CD4-positive, alpha-beta T cell treated with Interleukin-21 for 1 hour (primary cell): ENCODE measurements around the gene METTL24.
"Not testable (repeated sequence)": the region's sequence is repeated elsewhere in the genome, so short reads cannot be mapped to it uniquely, and the experiment has no call there.

Experiments used
- DNase-seq: peaks from one replicate; pipeline ENCODE4 v3.0.0-alpha.2; 2020

Gene METTL24

DNA sequence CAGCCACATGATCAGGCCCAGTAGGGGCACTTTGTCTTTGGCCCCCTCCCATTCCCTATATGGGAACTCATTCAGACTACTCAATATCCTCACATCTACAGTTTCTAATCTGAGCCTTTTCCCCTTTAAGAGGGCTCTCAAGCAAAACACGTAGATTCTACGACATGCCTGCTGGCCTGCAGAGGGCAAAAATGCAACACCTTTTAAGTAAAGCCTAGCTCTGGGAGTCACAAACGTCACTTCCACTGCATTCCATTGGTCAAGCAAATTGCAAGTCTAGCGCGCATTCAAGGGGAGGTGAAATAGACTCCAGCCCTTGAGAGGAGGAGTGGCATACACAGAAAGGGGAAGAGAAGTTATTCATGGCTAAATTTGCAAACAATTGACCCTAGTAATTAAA, 107.3 kb downstream of the METTL24 start:
- DNase-seq, result no peak

DNA sequence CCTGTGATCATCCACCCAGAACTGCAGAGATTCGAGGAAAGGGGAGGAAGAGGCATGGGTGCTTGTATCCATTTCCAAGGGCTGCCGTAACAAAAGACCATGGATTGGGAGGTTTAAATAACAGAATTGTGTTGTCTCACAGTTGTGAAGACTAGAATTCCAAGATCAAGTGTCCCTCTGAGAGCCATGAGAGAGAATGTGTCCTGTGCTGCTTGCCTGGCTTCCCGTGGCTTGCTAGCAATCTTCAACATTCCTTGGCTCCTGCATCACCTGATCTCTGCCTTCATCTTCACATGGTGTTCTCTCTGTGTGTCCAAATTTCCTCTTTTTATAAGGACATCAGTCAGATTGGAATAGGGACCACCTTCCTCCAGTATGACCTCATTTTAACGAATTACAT, 108.1 kb downstream of the METTL24 start:
- DNase-seq, result no peak

- DNase-seq, result no peak
Observed at GRCh38 chr6:110246900-110247546, 111.1 kb downstream of the METTL24 start.

DNA sequence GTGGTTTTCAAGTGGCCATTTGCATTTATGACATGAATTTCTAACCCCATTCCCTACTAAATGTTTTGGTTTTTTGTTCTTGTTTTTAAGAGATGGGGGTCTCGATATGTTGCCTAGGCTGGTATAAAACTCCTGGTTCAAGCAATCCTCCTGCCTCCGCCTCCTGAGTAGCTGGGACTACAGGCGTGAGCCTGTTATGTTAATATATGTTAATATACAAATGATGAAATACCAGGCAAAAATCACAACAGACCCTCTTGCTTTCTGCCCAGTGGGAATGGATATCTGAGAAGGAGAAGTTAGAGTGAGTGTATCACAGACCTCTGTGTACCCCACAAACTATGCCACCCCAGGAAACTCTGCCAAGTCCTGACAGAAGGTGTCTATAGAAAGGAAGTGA, 111.8 kb downstream of the METTL24 start:
- DNase-seq, result no peak

DNA sequence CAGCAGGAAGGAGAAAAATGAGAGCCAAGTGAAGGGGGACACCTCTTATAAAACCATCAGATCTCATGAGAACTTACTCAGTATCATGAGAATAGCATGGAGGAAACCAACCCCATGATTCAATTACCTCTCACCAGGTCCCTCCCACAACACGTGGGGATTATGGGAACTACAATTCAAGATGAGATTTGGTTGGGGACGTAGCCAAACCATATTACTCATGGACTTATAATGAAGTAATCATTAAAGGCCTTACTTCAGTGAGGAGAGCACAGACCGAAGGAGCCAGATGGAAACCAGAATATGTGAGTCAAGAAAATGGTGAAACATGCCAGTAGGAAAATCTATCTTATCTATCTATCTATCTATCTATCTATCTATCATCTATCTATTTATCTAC, 113.5 kb downstream of the METTL24 start:
- DNase-seq, result not testable (repeated sequence)

- DNase-seq, result no peak
Observed at GRCh38 chr6:110239526-110240274, 118.4 kb downstream of the METTL24 start.

DNA sequence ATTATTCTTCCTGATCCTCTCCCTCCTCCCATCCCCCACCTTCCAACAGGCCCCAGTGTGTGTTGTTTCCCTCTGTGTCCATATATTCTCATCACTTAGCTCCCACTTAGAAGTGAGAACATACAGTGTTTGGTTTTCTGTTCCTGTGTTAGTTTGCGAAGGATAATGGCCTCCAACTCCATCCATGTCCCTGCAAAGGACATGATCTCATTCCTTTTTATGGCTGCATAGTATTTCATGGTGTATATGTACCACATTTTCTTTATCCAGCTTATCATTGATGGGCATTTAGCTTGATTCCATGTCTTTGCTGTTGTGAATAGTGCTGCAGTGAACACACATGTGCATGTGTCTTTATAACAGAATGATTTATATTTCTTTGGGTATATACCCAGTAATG, 122.1 kb downstream of the METTL24 start:
- DNase-seq, result not testable (repeated sequence)

- DNase-seq, result peak; percentile 20
Observed at GRCh38 chr6:110233770-110234374, 124.3 kb downstream of the METTL24 start.

- no peak for DNase-seq
Observed at GRCh38 chr6:110232450-110232849, 125.7 kb downstream of the METTL24 start.

GRCh38 chr6:110226261-110226660, 131.9 kb downstream of the METTL24 start:
- DNase-seq, result no peak

- DNase-seq, result no peak
Observed at GRCh38 chr6:110221738-110222137, 136.4 kb downstream of the METTL24 start.

DNA sequence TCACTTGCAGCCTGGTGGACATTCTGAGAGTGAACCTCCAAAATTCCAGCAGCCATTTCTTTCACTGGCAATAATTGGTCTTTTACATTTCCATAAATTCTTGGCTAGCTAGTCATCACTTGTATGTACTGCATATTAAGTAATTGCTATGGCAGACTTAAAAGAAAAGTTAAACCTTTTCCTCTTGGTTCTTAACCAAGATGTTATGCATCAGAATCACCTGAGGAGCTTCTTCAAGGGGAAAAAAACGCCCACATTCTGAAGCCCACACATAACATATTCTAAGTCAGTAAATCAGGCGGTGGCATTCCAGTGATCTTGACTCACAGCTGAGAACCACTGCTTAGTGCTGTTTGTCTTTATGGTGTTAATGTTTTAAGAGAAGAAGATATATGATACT, 140.9 kb downstream of the METTL24 start:
- no peak for DNase-seq

DNA sequence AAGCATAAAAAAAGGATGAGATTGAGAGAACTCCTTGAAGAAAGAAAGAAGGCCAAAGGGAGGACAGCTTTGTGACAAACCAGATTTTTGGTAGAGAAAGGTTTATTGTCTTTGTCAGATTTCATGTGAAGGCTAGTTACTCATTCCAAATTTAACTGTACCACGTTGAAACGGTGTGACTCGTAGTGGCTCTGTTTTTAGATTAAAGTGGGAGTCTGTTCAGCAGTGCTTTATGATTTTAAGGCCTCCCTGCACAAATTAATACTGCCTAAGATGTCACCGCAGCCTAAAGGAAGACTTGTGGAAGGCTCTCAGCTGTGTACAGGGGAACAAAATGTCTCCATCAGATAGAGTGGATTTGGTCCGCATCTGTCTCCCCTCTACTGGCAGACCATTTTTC, 142.0 kb downstream of the METTL24 start:
- DNase-seq, result no peak

DNA sequence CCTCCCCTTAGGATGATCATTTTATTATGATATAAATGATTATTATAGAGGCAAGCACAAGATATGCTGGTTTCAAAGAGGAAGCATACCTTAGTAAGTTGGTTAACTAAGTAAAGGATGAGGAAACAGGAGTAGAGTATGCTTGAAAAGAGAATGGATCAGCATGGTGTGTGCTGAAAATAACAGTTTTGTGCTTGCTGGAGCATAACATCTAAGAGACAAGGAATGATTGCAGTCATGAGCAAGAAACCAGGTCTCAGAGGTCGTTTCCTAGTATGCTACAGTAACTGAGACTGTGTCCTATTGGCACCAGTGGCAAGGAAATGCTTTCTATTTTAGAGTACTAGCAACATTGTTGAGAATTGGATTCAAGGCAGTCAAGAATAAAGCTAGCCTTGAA, 143.8 kb downstream of the METTL24 start:
- DNase-seq, result no peak

DNA sequence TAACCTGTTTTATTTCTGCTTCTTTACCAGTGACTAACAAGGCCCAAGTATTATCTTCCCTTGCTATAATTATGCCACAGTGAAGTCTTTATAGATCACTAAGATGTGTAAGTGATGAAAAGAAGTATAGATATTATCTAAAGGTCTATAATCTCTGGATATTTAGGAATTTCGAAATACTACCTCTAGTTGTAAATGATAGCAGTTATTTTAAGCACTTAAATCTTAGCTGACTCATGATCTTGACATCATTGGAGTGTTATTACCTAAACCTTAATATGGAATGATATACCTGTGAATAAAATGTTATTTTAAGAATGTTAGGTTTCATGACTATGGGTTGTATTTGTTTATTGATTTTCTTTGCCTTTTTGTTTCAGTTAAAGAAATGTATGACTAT, 146.4 kb downstream of the METTL24 start:
- no peak for DNase-seq

GRCh38 chr6:110207652-110208051, 150.5 kb downstream of the METTL24 start:
- DNase-seq, result no peak

DNA sequence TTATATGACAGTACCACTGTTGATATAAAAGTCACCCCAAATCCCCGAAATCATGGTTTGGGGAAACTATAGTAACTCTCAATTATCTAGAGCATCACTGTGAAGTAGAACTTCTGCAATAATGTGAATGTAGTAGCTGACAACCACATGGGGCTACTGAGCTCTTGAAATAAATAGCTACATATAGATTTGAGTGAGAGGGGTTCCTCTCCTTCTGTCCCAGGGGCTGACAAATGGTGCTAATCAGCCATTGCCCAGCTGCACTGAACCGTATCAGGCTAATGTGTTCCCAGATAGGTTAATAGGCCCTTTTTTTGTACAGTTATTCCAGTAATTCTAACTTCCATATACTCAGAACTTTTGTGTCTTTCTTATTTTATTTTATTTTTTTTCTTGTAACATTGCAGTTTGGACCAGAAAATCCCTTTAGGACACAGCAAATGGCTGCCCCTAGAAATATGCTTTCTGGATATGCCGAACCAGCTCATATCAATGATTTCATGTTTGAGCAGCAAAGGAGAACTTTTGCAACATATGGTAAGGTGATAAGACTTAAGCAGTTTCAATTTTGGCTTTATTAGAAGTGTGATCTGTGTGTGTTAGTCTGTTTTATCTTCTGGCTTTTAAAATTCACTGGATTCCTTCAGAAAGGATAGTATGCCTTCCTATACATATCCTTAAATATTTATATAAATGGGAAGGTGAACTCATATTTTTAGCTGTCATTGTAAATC, 156.8 kb downstream of the METTL24 start:
- no peak for DNase-seq

DNA sequence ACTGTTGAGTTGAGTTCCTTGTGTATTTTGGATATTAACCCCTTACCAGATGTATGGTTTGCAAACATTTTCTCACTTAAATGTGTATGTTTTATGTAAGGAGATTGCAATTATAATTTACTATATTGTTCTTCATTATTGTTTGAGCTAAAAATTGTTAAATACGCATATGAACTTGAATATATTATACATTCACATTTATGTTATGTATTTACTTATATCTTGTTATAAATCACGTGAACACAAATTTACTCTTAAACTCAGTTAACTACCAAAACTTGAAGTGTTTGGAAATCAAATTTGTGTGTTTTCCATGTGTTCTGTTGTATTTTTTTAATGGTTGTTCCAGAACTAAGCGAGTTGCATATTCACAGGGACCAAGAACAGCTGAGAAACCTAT, 159.6 kb downstream of the METTL24 start:
- DNase-seq, result no peak

- DNase-seq, result no peak
Observed at GRCh38 chr6:110196874-110197273, 161.3 kb downstream of the METTL24 start.

DNA sequence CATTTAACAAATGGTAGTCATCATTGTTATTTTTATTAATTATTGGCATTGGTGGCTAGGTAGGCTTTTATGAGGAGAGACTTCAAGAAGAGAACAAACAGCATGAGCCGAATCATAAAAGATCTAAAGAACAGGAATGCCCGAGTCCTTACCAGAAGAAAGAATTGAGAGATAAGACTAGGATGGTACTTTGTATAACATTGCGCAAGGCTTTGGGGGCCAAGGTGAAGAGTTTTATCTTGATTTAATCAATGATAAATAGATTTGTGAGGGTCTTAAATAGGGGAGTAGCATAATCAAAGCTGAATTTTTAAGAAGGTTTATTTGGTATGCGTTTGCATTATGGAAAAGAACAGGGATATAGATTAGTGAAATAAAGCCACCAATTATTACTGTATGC, 162.5 kb downstream of the METTL24 start:
- DNase-seq, result no peak
